GM12878 (cell line): Measurements from ENCODE around the gene ADAMTS18. TPM values are rescaled to one million over a fixed set of nuclear protein-coding genes. Genes with fewer than 3 reads are reported as not detected.
"Not testable (repeated sequence)": the region's sequence is repeated elsewhere in the genome, so short reads cannot be mapped to it uniquely, and the experiment has no call there.

Experiments
- ATAC-seq: fragments of 200-7000 bp; cut with Tn5 transposase; 3 replicates; pipeline ENCODE4 v1.9.1; 2020; ENCODE audit warnings: mild to moderate bottlenecking, moderate library complexity
- BruUV-seq: library from RNA; stranded (reverse); fragments of 400-500 nt; replicated peaks from 2 replicates; lab custom pipeline; 2021; lab: Mats Ljungman, UMichigan
- CTCF ChIA-PET: fragments of 300-600 bp; sonication (Branson Sonifier 250); formaldehyde crosslinking; extraction: SDS; loops from one replicate; lab custom pipeline; 2021; ENCODE audit warnings: inconsistent platforms; lab: Yijun Ruan, JAX
- POLR2A ChIA-PET: fragments of 350-600 bp; formaldehyde crosslinking; extraction: SDS; loops from one replicate; lab custom pipeline; 2021; ENCODE audit warnings: inconsistent platforms; lab: Charles Lee
- RAD21 ChIA-PET: fragments of 300-600 bp; sonication (Branson Sonifier 250); formaldehyde crosslinking; loops from one replicate; lab custom pipeline; 2023; ENCODE audit warnings: antibody characterized with exemption; ENCODE audit not compliant: unreplicated experiment; lab: Charles Lee
- SMC1A ChIA-PET: fragments of 300-600 bp; sonication (Branson Sonifier 250); formaldehyde crosslinking; loops from one replicate; lab custom pipeline; 2023; ENCODE audit not compliant: unreplicated experiment, uncharacterized antibody; lab: Charles Lee
- DNase-seq: peaks from one replicate; pipeline ENCODE4 v3.0.0-alpha.2; 2011; ENCODE audit warnings: low read depth, low spot score
- FAIRE-seq: peaks from 3 replicates; lab custom pipeline; 2011; peaks lifted over from hg19 to GRCh38; lab: Jason Lieb, UNC
- H2AFZ ChIP-seq: 2 replicates; pipeline ENCODE4 v1.6.0; 2011; ENCODE audit warnings: low read depth, low read length, control low read depth; ENCODE audit not compliant: control insufficient read depth
- H3K27ac ChIP-seq: 2 replicates; pipeline ENCODE4 v1.5.1; 2011; ENCODE audit warnings: control low read depth; ENCODE audit not compliant: control insufficient read depth, insufficient read depth
- H3K27me3 ChIP-seq, 2 experiments: replicated peaks in 1 of 2; 2 replicates each; pipeline versions ENCODE4 v1.6.0 to v1.6.1; 2011; ENCODE audit warnings: low read length in 1 of 2; ENCODE audit not compliant: control insufficient read depth in 2 of 2, insufficient read depth in 2 of 2
- H3K36me3 ChIP-seq, 2 experiments: 2 replicates each; pipeline ENCODE4 v1.5.1; 2011; ENCODE audit warnings: low read length in 1 of 2; ENCODE audit not compliant: control insufficient read depth in 2 of 2, insufficient read depth in 2 of 2
- H3K4me1 ChIP-seq: 2 replicates; pipeline ENCODE4 v1.6.1; 2011; ENCODE audit warnings: mild to moderate bottlenecking, low read length, moderate library complexity, mixed read lengths; ENCODE audit not compliant: control insufficient read depth, insufficient read depth
- H3K4me2 ChIP-seq: 2 replicates; pipeline ENCODE4 v1.6.0; 2011; ENCODE audit warnings: control low read depth; ENCODE audit not compliant: control insufficient read depth, insufficient read depth
- H3K4me3 ChIP-seq: fragments of 200-600 bp; sonication (generic); 2 replicates; pipeline ENCODE4 v1.5.1; 2016
- H3K79me2 ChIP-seq: 2 replicates; pipeline ENCODE4 v1.6.0; 2011; ENCODE audit warnings: low read length; ENCODE audit not compliant: control insufficient read depth, insufficient read depth
- H3K9ac ChIP-seq: 2 replicates; pipeline ENCODE4 v1.8.0; 2011; ENCODE audit warnings: low read length, control low read depth, mixed read lengths; ENCODE audit not compliant: control insufficient read depth, insufficient read depth
- H3K9me3 ChIP-seq: replicated peaks from 3 replicates; pipeline ENCODE4 v1.5.1; 2011; ENCODE audit warnings: mild to moderate bottlenecking, low read length; ENCODE audit not compliant: control insufficient read depth, insufficient read depth
- H4K20me1 ChIP-seq: 2 replicates; pipeline ENCODE4 v1.6.0; 2011; ENCODE audit not compliant: control insufficient read depth, insufficient read depth
- ASH2L ChIP-seq: fragments of 300-600, 200-600 bp; sonication (generic); IDR thresholded peaks from 2 replicates; pipeline ENCODE4 v1.6.1; 2017; ENCODE audit warnings: low read depth, mild to moderate bottlenecking, borderline replicate concordance
- ATF2 ChIP-seq: IDR thresholded peaks from 2 replicates; pipeline ENCODE4 v1.6.1; 2012; ENCODE audit warnings: low read length, inconsistent platforms
- BCL3 ChIP-seq: IDR thresholded peaks from 2 replicates; pipeline ENCODE4 v1.6.1; 2011; ENCODE audit warnings: borderline replicate concordance, low read depth, mild to moderate bottlenecking, moderate library complexity, low read length; ENCODE audit not compliant: insufficient read depth, poor library complexity, severe bottlenecking
- CBX3 ChIP-seq: fragments of 200-600 bp; sonication (generic); IDR thresholded peaks from 2 replicates; pipeline ENCODE4 v1.6.1; 2016; ENCODE audit warnings: low read depth, borderline replicate concordance
- CREM ChIP-seq: IDR thresholded peaks from 2 replicates; pipeline ENCODE4 v1.6.1; 2014; ENCODE audit warnings: antibody characterized with exemption, low read depth
- GABPA ChIP-seq: IDR thresholded peaks from 2 replicates; pipeline ENCODE4 v1.6.1; 2014; ENCODE audit warnings: antibody characterized with exemption, low read depth, mild to moderate bottlenecking, inconsistent platforms
- HDAC2 ChIP-seq: fragments of 200-600 bp; sonication (generic); IDR thresholded peaks from 2 replicates; pipeline ENCODE4 v1.6.1; 2017
- IRF5 ChIP-seq: fragments of 450-650 bp; IDR thresholded peaks from 2 replicates; pipeline ENCODE4 v1.6.1; 2017; ENCODE audit warnings: borderline replicate concordance
- LARP7 ChIP-seq: fragments of 450-650 bp; IDR thresholded peaks from 2 replicates; pipeline ENCODE4 v1.6.1; 2017; ENCODE audit warnings: mild to moderate bottlenecking
- MEF2A ChIP-seq: IDR thresholded peaks from 2 replicates; pipeline ENCODE4 v1.6.1; 2011; ENCODE audit warnings: low read depth, mild to moderate bottlenecking, low read length, moderate library complexity; ENCODE audit not compliant: insufficient read depth
- MYC ChIP-seq: IDR thresholded peaks from 2 replicates; pipeline ENCODE4 v1.6.1; 2011; ENCODE audit warnings: mild to moderate bottlenecking, low read length, moderate library complexity, inconsistent platforms; ENCODE audit not compliant: insufficient read depth, insufficient replicate concordance, insufficient read length, severe bottlenecking
- NBN ChIP-seq: fragments of 450-650 bp; IDR thresholded peaks from 2 replicates; pipeline ENCODE4 v1.6.1; 2016
- RAD21 ChIP-seq: IDR thresholded peaks from 2 replicates; pipeline ENCODE4 v1.6.1; 2011; ENCODE audit warnings: mild to moderate bottlenecking, low read depth, low read length, moderate library complexity; ENCODE audit not compliant: insufficient read depth
- RCOR1 ChIP-seq: conservative IDR thresholded peaks from 2 replicates; pipeline ENCODE4 v1.6.1; 2012; ENCODE audit warnings: low read depth, low read length, improper control_type of control experiment
- SPI1 ChIP-seq: IDR thresholded peaks from 2 replicates; pipeline ENCODE4 v1.6.1; 2011; ENCODE audit warnings: low read depth, mild to moderate bottlenecking, low read length, moderate library complexity, borderline replicate concordance; ENCODE audit not compliant: insufficient read depth
- YBX1 ChIP-seq: fragments of 450-650 bp; IDR thresholded peaks from 2 replicates; pipeline ENCODE4 v1.6.1; 2016; ENCODE audit warnings: antibody characterized with exemption
- ZBED1 ChIP-seq: IDR thresholded peaks from 2 replicates; pipeline ENCODE4 v1.6.1; 2016; ENCODE audit warnings: borderline replicate concordance
- WGBS: methylation state at CpG from one replicate; pipeline ENCODE4 v1.1.6; 2016; ENCODE audit warnings: low lambda C conversion rate; ENCODE audit not compliant: insufficient replicate concordance, insufficient coverage; ENCODE audit errors: missing lambda C conversion rate; 5-methylcytosine and 5-hydroxymethylcytosine counted together
- in situ Hi-C: fragments of 300-500 bp; cut with MboI; formaldehyde crosslinking; loops from 9 replicates; pipeline ENCODE4 v1.14.3; 2018; ENCODE audit warnings: mixed read lengths
- intact Hi-C: fragments of 100-400 bp; cut with micrococcal nuclease; formaldehyde crosslinking; loops from one replicate; pipeline ENCODE4 v1.14.2; 2022; ENCODE audit not compliant: unreplicated experiment
- polyA plus RNA-seq, 11 experiments: library from polyadenylated mRNA; depleted of rRNA in 4 of 11; unstranded in 6 of 11; stranded (reverse) in 5 of 11; fragments of >200 nt; fragmentation: Nextera tagmentation in 4 of 11; fragmentation: Illumina TruSeq in 1 of 11; extraction: Ambion mirVana in 4 of 11; extraction: Trizol in 1 of 11; gene quantifications; 1 replicate in 1 of 11; 2 replicates in 10 of 11; pipeline versions ENCODE4 v1.2.1 to v1.2.3, GENCODE V29; 2011 to 2016; ENCODE audit warnings: inconsistent platforms in 2 of 11, missing spikeins in 2 of 11, low read depth in 1 of 11
- total RNA-seq, 4 experiments: library from RNA; depleted of rRNA in 3 of 4; stranded (reverse); fragments of >200 nt in 3 of 4; fragmentation: Illumina TruSeq in 1 of 4; extraction: Trizol in 1 of 4; gene quantifications; 2 replicates each; pipeline versions ENCODE4 v1.2.1 to v1.2.3, GENCODE V29; 2013 to 2021

The ADAMTS18 gene
- total and polyA plus RNA-seq, 10 of the 15 experiments (the other 5 are each of a cell fraction or from before 2014, with no cell fraction given) = not detected

- in situ Hi-C loops (no loop called here), intact Hi-C loops (no loop called here)
- ChIA-PET RAD21 (no interaction called here), POLR2A (no interaction called here), SMC1A (no interaction called here), CTCF (no interaction called here)
- no peak for FAIRE-seq
- WGBS = 2% methylated on average over 6 of the region's 6 CpGs
- H3K4me3 ChIP-seq = no peak overlapping the region
- no peaks in the 10 kb centered on the region for H3K4me1 ChIP-seq
- no peaks in the 10 kb centered on the region for H3K36me3 ChIP-seq
- H3K9ac ChIP-seq = no peak overlapping the region
- H3K27ac ChIP-seq = no peak overlapping the region
- no peaks in the 10 kb centered on the region for H4K20me1 ChIP-seq
- H2AFZ ChIP-seq = no peak overlapping the region
- no peaks in the 10 kb centered on the region for H3K9me3 ChIP-seq
- ATAC-seq = no peak
- no peak overlapping the region for H3K4me2 ChIP-seq
- no TSS peak for BruUV-seq
- H3K27me3 ChIP-seq = no peaks in the 10 kb centered on the region
- no peaks in the 10 kb centered on the region for H3K79me2 ChIP-seq
- DNase-seq = no peak
- TF ChIP-seq CBX3 (no peak), ATF2 (no peak), MEF2A (no peak), RAD21 (no peak), CREM (no peak), SPI1 (no peak), ZBED1 (no peak), MYC (no peak), BCL3 (no peak), YBX1 (no peak), GABPA (no peak), IRF5 (no peak), LARP7 (no peak), HDAC2 (no peak), NBN (no peak), RCOR1 (no peak), ASH2L (no peak)
Measured at GRCh38 chr16:77467821-77468335, 33.0 kb upstream of the ADAMTS18 start.

GRCh38 chr16:77463659-77464058 is 28.8 kb upstream of the ADAMTS18 start:
- SMC1A ChIA-PET, H3K4me3 ChIP-seq, H3K9ac ChIP-seq, DNase-seq, H3K27ac ChIP-seq, H3K9me3 ChIP-seq, ATAC-seq, POLR2A ChIA-PET, H3K36me3 ChIP-seq, BruUV-seq, H2AFZ ChIP-seq, H4K20me1 ChIP-seq, H3K79me2 ChIP-seq, H3K27me3 ChIP-seq, H3K4me1 ChIP-seq, intact Hi-C loops, FAIRE-seq, RAD21 ChIA-PET, in situ Hi-C loops, H3K4me2 ChIP-seq, CTCF ChIA-PET: not testable (repeated sequence)
- 92% methylated on average over 2 of the region's 5 CpGs for WGBS
